Fibroblast of skin of right quadriceps (primary cell): Measurements from ENCODE around the gene NMNAT2.
"Not testable (repeated sequence)": the region's sequence is repeated elsewhere in the genome, so short reads cannot be mapped to it uniquely, and the experiment has no call there.

Experiments
- DNase-seq: peaks from one replicate; pipeline ENCODE4 v3.0.0-alpha.2; 2013

The NMNAT2 gene

DNA sequence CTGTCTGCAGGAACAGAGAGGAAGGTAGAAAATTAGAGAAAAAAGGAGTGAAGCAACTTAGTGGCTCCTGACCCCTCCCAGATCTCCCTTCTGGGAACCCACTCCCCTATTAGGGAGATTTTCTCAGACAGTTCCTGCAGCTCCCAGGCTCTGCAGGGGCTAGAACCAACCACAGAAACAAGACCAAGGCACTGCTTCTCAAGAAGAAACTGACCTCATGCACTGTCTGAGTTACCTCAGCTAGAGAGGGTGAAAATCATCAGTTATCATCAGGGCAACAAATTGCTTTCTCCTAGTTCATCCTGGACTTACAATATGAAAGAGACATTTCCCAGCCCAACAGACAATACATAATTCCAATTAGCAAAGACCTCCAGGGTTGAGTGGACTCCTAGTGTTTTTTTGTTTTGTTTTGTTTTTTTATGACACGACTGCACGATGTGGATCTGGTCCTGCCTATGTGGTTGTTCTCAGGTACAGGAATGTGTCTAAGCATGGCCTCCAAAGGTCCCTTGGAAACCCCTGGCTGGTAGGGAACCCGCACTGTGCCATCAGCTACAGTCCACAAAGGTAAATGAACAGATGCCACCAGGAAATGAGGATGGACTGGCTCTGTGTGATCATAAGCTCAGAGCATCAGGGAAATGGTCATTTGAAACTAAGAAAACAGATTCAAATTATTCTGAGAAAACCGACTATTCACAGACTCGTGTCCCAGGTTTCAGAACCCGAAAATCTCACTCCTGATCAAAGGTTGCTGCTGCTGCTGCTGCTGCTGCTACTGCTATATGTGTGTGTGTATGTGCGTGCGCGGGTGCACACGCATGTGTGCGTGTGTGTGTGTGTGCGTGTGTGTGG, 166.8 kb downstream of the NMNAT2 start:
- no peak for DNase-seq

DNA sequence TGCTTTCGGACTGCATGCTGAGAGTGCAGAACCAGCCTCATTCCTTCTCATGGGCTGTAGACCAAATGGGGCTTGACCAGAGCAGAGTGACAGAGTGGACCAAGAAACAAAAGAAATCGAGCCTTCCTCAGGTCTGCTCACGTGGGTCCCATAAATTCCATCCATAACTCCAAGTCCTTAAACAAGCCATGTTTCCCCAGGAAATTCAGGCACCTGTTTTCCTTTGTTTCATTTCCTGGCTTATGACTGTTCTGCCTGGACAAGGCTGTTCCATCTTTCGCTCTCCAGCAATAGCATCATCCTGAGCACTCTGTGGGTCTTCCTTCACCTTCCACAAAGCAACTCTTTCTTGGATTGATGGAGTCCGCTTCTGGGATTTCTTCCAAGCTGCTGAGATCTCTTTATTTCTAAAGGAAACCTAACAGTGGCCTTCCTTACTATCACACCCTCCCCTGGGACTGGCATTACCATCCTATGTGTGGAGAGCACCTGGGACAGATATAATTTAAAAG, 168.2 kb downstream of the NMNAT2 start:
- no peak for DNase-seq

DNA sequence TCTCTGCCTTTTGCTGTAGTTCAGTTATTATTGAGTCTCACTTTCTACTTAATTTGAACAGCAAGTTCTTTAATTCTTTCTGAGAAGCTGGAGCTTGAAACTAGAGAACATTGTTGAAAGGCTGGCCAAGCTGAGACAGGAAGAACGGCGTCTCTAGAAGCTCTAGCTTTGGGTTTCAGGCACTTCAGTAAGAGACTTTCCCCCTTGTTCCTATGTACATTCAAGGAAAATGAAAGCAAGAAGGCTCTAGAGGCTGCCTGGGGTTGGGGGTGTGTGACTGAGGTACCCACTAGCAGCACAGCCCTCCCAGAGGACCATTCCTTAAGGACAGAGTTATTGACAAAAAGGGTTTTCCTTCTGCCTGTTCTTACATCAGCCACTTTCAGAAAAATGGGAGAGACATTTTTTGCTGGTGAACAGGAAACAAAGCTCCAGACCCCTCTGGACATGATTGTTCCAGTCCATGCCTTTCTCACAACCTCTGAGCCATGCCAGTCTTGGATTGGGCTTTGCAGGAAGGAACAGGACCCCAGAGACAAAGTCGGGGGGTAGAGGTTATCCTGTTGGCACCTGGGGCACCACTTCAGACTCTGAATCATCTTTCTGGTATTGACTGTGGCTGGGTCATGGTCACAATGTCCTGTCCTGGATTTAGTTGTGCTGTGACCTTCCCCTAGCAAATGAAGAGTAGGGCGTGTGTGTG, 169.0 kb downstream of the NMNAT2 start:
- no peak for DNase-seq

DNA sequence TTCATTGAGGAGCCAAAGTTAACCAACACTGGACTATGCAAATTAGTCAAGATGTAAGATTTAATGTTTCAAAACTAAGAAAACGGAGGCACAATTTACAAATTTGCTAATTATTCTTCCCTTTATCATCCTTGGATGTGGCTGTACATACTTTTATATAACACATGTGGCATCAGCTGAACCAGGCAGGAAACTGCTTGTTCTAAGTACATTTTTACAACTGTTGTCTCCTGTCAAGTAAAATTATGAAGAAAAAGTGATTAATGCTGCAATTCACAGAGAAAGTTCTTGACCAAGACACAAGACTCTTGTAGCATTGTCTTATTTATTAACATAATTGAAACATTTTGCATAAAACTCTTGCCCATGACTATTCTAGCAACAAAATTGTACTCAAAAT, 170.2 kb downstream of the NMNAT2 start:
- DNase-seq: no peak

DNA sequence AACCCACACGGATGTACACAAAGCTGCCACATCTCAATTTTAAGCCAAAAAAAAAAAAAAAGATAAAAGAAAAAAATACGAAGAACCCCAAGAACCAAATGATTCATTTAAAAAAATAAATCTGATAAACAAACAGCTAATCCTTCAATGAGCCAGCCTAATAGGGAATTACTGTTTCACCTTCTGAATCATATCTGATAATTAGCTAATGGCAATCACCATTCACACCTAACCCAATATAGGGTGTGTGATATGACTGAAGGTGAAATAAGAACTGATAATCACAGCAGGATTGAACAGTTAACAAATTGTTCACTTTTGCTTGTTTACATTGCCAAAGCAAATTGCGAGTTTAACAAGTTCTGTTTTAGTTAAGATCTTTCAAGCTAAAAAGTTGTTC, 170.7 kb downstream of the NMNAT2 start:
- DNase-seq: no peak

DNA sequence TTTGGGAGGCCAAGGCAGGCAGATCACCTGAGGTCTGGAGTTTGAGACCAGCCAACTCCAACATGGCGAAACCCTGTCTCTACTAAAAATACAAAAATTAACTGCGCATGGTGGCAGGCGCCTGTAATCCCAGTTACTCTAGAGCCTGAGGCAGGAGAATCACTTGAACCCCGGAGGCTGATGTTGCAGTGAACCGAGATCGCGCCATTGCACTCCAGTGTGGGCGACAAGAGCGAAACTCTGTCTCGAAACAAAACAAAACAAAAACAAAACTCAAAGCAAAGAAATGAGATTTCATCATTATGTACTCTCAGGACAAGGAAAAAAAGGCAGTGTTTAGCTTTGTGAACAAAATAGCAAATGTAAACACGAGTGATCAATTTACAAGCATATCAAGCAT, 171.1 kb downstream of the NMNAT2 start:
- no peak for DNase-seq

DNA sequence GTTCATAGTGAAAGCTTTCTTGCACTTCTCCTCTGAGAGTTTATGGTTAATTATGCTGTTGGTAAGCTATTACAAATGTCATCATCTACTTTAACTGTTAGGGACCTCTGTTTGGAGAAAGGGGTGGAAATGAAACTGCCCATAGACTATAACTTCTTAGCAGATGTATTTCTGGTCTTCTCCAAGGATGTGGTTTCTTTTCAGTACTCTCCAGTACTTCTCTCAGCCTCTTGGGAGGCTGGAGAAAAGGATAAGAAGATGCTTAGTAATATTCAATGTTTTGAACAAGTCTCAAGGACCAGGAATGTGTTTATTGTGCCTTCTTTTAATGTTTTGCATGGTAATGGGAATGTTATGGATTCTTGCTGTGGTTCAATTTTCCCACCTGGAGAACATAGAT, 171.7 kb downstream of the NMNAT2 start:
- DNase-seq: no peak

DNA sequence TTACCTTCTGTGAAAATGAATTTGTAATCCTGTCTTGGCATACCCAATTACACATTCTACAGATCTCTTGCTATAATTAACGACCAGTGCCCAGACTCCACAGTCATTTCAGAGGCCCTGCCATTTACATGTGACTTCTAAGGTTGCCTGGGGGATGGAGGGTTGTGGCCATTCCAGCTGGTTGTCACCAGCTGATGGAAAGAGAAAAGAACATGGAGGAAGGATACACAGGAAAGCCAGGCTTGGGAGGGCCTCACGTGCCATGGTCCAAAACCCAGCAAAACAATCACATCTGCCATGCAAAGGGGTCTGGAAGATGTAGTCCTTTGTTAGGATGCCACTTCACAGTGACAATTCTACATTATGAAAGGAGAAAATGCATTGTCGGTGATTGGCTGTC, 172.8 kb downstream of the NMNAT2 start:
- DNase-seq: no peak

DNA sequence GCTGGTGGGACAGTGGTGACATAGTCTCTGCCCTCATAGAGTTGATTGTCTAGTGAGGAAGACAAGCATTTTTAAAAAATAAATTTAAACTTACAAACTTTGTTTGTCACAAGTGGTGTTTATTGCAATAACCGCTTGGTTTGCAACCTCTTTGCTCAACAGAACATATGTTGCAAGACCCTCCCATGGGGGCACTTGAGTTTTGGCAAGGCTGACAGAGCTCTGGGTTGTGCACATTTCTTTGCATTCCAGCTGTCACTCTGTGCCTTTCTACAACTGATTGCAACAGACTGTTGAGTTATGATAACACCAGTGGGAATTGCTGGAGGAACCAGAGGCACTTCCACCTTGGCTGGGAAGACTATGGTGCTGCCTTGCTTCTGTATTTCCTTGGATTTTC, 173.7 kb downstream of the NMNAT2 start:
- DNase-seq: peak; percentile 94

DNA sequence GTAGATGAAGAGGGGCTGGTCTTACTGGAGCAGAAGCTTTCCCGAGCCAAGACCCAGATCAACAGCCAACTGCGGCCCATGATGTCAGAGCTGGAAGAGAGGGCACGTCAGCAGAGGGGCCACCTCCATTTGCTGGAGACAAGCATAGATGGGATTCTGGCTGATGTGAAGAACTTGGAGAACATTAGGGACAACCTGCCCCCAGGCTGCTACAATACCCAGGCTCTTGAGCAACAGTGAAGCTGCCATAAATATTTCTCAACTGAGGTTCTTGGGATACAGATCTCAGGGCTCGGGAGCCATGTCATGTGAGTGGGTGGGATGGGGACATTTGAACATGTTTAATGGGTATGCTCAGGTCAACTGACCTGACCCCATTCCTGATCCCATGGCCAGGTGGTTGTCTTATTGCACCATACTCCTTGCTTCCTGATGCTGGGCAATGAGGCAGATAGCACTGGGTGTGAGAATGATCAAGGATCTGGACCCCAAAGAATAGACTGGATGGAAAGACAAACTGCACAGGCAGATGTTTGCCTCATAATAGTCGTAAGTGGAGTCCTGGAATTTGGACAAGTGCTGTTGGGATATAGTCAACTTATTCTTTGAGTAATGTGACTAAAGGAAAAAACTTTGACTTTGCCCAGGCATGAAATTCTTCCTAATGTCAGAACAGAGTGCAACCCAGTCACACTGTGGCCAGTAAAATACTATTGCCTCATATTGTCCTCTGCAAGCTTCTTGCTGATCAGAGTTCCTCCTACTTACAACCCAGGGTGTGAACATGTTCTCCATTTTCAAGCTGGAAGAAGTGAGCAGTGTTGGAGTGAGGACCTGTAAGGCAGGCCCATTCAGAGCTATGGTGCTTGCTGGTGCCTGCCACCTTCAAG, 174.8 kb downstream of the NMNAT2 start:
- no peak for DNase-seq

DNA sequence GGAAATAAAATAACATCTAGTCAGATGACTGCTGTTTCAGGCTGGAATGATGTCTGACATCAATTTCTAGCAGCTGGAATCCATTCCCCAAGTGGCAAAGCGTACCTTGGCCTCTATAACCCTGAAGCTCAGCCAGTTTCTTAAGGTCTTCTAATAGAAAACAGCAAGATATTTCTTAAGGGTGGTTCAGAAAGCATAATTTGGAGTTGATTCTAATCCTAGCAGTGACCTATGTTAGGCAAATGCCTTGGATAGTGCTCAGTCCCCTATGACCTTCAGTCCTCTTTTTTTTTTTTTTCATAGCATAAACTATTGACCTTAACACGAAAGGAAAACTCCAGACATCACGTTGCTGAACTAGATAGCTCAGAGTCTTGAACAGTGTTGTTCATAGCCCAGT, 175.6 kb downstream of the NMNAT2 start:
- DNase-seq: no peak

DNA sequence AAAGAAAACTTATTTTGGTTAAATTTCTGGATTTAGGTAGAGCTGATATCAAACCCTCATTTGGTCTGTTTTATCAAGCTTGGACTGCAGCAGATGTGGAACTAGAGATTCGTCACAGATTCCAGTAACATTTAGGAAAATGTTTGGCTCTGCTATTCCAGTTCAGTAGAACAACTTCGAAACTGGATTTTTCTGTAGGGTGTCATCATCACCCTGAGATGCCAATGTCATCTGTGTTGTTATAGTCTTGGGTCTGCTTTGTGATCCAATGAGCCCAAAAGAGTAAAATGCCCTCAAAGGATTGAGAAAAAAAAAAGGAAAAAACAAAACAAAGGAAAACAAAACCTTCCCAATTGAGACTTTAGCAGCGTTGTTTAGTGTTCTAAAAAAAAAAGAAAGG, 176.7 kb downstream of the NMNAT2 start:
- peak; percentile 25 for DNase-seq

DNA sequence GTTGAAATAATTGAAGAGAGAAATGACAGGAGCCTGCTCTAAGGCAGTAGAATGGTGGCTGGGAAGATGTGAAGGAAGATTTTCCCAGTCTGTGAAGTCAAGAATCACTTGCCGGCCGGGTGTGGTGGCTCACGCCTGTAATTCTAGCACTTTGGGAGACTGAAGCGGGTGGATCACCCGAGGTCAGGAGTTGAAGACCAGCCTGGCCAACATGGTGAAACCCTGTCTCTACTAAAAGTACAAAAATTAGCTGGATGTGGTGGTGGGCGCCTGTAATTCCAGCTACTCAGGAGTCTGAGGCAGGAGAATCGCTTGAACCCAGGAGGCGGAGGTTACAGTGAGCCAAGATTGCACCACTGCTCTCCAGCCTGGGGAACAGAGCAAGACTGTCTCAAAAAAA, 177.3 kb downstream of the NMNAT2 start:
- DNase-seq: not testable (repeated sequence)

DNA sequence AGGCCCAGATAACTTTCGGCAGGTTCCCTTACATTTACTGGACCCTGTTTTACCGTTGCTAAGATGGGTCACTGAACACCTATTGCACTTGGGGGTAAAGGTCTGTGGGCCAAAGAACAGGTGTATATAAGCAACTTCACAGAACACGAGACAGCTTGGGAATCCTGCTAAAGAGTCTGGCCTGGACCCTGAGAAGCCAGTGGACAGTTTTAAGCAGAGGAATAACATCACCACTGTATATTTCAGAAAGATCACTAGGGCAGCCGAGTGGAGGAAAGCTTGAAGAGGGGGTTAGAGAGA, 177.7 kb downstream of the NMNAT2 start:
- DNase-seq: no peak

DNA sequence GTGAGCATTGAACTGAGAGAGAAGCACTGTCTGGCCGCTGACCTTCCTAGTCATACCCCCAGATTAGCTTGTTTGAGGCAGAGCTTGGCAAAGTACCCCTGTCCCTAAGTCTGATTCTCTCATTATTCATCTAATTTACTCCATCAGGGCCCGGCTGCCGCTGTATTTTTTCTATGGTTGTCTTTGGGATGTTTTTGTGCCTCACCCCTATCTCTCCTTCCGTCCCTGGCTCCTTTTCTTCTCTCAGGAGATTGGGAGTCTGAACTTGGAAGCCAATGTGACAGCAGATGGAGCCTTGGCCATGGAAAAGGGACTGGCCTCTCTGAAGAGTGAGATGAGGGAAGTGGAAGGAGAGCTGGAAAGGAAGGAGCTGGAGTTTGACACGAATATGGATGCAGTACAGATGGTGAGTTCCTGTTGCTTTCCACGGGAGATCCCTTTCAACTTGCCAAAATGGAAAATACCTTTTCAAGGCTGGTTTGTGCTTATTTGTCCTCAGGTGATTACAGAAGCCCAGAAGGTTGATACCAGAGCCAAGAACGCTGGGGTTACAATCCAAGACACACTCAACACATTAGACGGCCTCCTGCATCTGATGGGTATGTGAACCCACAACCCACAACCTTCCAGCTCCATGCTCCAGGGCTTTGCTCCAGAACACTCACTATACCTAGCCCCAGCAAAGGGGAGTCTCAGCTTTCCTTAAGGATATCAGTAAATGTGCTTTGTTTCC, 178.2 kb downstream of the NMNAT2 start:
- no peak for DNase-seq

DNA sequence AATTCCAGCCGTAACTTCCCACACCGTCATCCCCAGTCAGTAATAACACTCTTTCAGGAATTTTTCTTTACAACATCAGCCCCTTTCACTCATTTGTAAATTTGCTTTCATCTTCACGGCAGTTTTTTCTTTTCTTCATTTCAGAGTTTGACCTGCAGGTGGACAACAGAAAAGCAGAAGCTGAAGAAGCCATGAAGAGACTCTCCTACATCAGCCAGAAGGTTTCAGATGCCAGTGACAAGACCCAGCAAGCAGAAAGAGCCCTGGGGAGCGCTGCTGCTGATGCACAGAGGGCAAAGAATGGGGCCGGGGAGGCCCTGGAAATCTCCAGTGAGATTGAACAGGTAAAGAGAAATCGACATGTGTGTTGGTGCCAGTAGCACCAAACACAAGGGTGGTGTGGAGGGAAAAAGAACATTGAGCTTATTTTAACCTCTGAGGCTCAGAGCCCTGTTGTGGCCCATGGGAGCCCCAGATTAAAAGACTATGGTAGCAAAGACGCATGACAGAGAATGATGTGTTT, 178.9 kb downstream of the NMNAT2 start:
- no peak for DNase-seq

DNA sequence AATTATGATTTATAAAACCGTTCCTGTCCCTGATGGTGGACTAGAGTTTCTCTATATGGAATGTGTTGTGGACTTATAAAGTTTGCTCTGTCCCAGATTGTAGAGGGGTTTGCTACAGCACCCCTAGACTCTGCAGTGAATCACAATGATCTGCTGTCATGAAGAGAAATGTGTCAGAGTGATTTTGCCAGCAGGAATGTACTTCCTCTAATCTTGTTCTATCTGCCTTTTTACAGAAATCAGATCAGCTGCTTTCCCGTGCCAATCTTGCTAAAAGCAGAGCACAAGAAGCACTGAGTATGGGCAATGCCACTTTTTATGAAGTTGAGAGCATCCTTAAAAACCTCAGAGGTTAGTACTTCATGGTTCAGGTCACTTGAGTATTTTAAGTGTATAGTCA, 180.1 kb downstream of the NMNAT2 start:
- DNase-seq: peak; percentile 62

DNA sequence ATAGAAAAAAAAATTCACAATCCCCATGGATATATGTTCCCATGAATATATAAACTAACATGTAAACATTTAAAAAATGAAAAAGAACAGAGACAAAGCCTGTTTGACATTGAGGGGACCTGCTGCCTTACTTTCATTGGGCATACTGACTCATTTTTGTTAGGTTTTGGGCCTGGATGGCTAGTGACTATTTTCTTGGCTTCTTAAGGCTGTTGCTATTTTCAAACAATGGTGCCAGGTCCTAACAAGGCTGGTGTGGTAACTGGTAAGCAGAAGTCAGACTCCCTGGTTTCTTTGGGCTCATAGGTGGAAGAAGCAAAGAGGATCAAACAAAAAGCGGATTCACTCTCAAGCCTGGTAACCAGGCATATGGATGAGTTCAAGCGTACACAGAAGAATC, 181.1 kb downstream of the NMNAT2 start:
- DNase-seq: no peak

DNA sequence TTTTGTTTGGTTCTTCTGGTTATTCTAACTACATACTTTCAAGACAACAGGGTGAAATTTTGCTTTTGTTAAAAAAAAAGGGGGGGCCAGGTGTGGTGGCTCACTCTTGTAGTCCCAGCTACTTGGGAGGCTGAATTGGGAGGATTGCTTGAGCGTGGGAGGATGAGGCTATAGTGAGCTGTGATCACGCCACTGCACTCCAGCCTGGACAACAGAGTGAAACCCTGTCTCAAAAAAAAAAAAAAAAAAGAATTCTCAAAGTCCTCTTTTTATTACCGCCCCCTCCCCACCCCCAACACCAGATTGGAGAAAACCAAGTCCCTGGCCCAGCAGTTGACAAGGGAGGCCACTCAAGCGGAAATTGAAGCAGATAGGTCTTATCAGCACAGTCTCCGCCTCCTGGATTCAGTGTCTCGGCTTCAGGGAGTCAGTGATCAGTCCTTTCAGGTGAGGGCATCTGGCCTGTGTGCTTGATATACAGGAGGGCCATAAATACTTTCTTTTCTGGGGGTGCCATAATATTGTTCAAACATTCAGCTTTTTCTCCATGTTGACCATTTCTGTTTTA, 181.9 kb downstream of the NMNAT2 start:
- no peak for DNase-seq

DNA sequence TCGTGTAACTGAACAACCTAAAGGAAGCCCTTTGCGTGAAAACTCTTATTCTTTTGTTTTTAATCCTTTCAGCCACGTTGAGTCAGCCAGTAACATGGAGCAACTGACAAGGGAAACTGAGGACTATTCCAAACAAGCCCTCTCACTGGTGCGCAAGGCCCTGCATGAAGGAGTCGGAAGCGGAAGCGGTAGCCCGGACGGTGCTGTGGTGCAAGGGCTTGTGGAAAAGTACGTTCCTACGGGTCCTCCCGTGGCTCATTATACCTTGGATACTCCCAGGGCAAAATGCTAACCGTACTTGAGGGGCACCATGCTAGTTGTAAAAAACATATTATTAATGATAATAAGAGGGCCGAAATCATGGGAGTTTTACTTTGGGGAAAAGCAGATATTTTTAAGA, 182.7 kb downstream of the NMNAT2 start:
- no peak for DNase-seq

DNA sequence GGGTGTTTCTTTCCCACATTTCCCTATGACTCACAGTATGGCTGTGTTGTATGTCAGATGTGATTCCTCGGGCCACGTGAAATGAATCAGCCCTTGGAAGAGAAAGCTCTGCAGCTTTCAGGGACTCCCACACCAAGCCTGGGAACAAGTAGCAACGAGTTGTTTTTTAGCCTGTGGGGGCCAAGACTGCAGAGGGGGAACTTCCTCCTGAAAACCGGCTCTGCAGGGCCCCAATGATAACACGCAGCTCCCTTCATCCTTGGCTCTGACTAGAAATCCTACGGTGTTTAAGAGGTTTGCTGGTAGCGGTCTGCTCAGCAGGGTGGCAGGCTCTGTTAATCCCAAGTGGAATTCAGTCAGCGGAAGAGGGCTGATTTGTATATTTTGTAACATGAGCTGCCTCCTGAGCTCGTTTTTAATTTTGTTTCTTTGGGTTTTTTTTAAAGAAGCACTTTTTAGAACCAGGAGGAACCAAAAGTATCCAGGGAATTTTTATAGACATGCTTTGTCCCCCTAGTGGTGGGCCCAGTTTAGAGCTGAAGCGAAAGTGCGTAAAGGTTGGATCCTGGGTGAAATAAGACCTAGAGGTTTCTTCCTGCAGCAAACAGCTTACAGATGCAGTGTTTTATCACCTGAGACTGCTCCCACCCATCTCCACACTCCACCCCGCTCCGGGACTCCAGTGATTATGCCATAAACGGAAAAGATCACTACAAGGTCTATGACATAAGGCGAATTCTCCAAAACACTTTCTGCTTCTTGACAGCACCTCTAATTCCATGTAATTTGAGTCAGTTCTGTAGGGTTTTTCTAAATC, 183.3 kb downstream of the NMNAT2 start:
- peak; percentile 94 for DNase-seq
